Effector CD4-positive, alpha-beta T cell (primary cell): ENCODE results near the gene ANKS6.

Experiments used
- DNase-seq: peaks from one replicate; pipeline ENCODE4 v3.0.0-alpha.2; 2020

The ANKS6 gene

DNA sequence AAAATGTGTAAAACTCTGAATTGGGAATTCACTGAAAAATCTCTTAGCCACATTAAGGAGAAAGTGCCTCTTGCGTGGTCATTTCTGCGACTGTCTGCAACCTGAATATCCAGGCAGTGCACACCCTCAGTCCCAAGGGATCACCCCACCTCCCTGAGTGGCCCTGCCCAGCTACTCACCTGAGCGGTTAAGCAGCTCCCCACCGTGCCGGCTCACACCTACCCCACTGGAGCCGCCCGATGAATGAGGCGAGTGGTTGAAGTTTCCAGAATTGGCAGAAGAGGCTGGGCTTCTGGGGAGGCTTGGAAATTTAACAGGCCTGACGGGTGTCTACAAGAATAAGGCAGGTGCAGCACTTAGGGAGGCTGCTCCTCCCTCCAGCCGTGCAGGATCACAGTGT is 25.6 kb downstream of the ANKS6 start:
- DNase-seq = no peak

DNA sequence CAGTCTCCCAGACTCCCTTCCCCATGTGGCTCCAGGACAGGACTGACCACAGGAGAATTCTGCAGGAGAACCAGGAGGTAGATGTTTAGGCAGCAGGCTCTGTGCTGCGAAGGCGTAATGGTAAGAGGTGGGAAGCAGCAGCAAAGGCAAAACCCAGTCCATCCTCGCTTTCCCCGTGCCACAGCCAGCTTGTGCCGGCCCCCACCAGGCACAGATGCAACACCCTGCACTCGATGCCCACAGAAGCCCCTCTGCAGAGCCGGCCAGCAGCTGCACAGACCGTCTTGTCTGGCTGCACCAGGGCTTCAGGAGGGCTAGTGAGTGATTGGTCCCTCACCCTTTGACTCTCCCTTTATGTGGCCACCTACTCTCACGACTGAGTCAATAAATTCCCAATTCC is 28.0 kb downstream of the ANKS6 start:
- no peak for DNase-seq

DNA sequence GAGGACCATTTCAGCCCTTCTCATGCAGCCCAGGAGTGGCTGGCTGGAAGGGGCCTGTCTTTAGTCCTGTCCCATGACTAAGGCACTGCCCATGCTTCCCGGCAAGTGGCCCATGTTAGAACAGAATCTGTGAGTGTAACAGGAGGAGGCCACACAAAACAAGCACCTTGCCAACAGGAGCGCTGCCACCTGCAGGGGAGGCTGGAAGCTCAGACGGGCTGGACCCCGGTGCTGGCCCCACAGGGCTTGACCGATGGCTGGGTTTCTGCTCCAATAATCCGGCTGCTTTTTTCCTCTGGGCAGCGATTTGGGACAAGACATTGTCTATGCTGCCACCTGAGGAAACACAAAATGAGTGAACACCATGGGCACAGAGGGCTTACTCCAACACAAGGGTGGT is 28.4 kb downstream of the ANKS6 start:
- DNase-seq = no peak

DNA sequence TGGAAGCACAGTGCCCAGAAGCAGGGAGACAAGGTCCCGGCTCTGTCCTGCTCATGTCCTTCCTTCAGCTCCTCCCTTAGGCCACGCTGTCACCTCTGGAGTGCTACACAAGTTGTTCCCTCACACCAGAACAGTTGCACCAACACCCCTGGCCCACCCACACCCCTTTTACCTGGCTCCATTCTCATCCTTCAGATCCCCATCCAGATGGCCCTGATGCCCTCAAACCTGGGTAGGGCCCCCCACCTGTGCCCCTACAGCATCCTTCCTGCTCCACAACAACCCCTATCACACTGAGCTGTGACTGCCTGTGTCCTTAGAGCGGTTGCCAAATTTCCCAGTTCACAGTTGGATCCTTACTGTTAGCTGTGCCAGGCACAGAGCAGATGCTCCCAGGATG is 29.2 kb downstream of the ANKS6 start:
- no peak for DNase-seq

DNA sequence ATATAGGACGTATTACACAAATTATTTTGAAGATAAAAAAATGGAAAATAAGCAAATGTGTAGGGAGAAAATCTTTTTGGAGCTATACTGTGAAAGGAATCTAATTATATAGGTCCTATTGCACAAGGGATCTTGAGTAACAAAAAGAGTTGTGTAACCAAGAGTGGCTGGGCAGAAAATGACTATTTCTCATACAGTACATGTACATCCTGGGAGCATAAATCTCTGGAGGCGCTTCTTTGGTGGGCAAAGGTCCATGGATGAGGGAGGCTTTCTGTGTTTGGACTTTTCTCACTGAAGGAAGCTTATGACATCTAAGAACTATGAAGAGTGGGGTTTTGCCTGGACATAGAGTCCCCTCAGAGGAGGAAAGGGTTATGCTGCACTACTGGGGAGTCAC is 29.8 kb downstream of the ANKS6 start:
- no peak for DNase-seq

DNA sequence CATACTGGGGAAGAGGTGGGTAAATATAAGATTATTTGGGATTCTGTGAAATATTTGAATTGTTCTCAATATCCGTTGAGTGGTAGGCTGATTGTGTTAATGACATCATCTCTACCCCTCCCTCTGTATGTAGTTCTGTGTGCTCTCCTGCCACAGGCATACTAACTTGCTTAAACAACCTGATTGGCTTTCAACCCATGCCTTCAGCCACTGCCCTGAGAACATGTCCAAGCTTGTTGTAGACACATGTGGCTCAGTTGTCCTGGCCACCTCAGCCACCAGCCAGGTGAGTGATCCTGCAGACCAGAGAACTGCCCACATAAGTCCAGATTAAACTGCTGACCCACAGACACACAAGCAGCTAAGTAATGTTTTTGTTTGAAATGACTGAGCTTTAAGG is 31.1 kb downstream of the ANKS6 start:
- DNase-seq = no peak

DNA sequence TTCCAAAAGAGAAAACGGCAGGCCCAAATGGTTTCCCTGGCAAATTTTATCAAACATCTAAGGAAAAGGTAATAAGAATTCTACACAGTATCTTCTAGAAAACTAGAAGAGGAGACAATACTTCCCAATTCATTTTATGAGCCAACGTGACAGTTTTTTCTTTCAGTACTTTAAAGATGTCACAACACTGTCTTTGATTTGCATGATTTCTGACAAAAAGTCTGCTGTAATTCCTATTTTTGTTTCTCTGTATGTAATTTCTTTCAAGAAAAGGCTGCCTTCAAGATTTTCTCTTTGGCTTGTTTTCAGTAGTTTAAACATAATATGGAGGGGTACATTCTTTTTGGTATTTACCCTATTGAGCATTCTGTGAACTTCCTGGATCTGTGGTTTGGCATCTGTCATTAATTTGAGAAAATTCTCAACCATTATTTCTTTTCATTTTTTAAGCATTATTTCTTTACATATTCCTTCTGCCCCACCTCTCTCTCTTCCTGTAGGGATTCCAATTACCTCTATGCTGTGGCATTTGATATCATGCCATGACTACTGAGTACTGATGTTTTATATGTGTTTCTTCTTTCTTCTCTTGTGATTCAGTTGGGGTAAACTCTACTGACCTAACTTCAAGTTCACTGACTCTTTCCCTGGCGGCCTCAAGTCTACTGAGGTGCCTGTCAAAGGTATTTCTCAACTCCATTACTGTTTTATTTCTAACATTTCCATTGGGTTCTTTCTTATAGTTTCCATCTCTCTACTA is 32.2 kb downstream of the ANKS6 start:
- no peak for DNase-seq

DNA sequence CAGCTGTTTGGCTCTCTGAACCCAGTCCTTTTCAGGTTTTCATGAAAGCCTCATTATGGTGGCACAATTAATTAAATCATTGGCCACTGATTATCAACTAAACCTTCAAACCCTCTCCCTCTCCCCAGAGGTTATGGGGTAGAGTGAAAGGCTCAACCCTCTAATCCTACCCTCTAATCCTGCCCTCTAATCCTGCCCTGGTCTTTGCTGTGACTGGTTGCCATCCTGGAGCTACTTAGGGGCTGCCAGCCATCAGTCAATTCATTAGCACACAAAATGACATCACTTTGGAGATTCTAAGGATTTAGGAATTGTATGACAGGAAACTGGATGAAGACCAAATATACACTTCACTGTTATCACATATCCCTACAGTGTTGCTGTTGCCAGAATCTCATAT is 36.1 kb downstream of the ANKS6 start:
- no peak for DNase-seq

DNA sequence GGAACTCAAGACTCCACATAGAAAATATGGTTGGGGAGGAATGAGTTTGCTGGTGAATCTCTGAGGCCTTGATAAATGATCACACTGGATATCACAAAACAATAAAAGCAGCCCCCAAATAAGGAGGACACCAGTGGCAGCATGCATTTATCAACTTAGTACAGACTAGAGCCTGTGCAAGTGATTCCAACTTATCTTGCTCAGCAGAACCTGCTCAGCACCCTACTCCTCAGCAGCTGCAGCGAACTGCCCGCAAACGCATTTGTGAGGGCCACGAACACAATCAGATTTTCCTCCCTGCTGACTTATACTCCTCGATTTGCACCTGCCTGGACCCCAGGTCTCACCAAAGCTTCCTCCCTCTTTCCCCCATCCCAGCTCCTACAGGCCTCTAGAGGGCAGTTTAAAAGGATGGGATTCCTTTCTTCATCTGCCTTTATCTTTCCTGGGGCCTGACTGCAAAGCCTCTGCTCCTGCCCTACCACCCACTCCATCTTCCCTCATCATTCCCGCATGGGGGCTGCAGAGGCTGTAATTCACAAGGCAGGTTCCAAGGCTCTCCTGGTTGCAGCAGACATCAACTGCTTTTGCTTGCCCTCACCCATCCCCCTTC is 41.2 kb downstream of the ANKS6 start:
- no peak for DNase-seq

DNA sequence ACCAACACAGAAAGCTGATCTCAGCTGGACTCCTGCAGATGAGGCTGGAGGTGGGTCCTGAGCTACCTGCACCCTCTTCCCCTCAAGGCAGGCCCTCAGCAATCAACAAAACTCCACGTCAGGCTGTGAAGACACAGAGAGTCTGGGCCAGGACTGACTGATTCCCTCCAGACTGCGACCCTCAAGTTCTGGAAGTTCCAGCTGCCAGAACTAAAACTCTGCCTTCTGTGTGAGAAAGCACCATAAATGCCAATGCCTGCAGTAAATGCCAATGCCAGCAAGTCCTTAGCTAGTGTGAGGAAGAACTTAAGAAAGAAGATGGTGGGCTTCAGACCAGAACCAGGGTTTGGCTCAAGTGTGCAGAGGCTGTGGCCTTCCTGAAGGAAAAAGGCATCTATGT is 45.1 kb downstream of the ANKS6 start:
- DNase-seq = no peak

DNA sequence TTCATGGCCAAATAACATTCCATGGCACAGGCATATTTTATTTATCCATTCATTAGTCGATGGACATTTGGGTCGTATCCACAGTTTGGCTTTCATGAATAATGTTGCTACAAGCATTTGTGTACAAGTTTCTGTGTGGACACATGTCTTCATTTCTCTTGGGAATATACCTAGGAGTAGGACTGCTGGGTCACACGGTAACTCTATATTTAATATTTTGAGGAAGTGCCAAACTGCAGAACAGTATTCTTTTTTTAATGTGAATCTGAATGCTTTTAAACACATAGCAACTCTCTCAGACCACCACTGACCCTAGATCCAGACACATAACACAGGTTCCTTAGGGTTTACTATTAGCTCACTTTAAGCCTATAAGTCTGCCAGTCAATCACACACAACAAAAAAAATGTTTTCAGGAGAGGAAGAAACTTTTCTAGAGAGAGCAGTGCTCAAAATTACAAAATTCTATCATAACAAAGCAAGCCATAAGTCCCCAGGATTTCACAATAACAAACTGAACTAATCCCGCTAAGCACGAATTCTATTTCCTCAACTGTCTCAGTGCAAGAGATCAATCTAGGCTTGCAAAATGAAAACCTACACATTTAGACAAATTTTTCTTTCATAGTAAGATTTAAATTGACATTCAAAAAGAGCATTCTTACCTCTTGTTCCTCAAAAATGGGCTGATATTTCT is 45.8 kb downstream of the ANKS6 start:
- DNase-seq = no peak

DNA sequence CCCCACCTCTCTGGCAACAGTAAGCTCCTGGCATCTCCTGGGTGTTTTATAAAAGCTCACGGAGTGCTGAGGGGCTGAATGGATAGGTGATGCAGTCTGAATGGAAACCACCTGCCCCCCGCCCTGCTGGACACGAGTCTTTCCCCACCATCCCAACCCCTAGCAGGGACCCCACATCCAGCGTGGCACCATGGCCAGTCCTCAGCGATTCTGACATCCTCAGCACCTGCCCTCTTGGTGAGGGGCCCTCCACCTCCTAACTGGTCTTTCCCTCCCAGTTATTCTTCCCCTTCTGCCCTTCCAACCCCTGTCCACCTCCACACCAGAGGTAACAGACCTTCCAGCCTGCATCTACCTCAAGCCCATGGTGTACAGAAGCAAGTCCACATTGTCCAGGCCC is 48.9 kb downstream of the ANKS6 start:
- no peak for DNase-seq

DNA sequence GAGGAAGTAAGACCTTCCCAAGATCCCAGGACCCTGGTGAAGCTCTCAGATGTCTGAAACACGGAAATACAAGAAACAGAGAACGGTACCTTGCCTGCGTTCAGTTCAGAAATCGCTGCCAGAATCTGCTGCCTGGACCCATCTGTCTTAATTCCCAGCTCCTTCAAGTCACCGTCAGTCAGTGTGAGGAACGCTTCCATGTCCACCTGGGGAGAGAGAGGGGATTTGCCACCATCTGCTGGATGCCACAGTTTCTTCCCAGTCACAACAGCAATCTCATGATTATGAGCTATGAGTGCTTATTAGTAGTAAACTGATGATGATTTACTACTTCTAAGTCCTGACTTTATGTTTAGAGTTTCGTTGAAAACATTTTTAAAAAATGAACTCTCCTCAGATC is 50.9 kb downstream of the ANKS6 start:
- DNase-seq = no peak

DNA sequence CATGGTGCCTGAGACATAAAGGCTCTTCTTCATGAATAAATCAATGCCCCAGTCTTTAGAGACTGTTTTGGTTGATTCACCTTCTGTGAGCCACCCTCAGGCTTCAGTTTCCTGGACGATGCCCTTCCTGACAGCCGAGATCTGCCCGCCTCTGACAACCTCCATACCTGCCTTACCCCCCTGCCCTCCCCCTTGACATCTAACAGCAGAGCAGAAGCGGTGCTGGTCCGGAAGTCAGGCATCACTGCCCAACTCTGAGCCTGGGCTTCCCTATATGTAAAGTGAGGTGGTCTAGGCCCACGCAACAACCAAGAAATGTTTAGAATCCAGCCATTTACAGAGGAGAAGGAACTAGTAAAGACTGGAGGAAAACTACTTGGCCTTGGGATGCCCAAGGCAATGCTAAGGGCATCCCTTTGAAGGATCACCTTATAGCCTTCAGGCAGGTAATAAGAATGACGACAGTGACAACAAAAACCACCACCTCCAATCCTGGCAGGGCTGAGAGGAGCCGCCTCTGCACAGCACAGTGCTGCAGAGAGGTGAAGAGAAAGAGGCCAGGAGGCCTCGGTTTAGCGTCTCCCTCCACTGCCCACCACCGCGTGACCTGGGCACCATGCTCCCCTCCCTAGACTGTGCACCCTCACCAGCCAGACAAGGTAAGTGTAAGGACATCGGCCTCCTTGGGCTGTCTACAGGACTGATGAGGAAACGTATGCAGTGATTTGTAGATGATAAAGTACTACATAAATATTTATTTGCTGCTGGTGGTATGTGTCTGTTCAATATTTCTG is 52.3 kb downstream of the ANKS6 start:
- no peak for DNase-seq

DNA sequence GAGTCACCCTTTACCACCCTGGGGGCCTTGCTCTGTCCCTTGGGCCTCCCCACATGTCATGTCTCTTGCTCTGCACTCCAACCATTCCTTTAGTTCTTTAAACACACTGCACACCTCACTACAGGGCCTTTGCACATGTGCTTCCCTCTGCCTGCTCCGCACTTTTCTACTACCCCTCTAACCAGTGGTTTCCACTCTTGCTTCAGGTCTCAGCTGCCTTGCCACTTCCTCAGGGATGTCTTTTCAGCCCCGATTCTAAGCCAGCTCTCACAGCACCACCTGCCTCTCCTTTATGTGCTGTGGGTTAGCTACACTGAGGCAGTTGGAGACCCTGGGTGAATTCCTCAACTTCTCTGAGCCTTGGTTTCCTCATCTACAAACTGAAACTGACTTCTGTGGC is 53.0 kb downstream of the ANKS6 start:
- DNase-seq = no peak

DNA sequence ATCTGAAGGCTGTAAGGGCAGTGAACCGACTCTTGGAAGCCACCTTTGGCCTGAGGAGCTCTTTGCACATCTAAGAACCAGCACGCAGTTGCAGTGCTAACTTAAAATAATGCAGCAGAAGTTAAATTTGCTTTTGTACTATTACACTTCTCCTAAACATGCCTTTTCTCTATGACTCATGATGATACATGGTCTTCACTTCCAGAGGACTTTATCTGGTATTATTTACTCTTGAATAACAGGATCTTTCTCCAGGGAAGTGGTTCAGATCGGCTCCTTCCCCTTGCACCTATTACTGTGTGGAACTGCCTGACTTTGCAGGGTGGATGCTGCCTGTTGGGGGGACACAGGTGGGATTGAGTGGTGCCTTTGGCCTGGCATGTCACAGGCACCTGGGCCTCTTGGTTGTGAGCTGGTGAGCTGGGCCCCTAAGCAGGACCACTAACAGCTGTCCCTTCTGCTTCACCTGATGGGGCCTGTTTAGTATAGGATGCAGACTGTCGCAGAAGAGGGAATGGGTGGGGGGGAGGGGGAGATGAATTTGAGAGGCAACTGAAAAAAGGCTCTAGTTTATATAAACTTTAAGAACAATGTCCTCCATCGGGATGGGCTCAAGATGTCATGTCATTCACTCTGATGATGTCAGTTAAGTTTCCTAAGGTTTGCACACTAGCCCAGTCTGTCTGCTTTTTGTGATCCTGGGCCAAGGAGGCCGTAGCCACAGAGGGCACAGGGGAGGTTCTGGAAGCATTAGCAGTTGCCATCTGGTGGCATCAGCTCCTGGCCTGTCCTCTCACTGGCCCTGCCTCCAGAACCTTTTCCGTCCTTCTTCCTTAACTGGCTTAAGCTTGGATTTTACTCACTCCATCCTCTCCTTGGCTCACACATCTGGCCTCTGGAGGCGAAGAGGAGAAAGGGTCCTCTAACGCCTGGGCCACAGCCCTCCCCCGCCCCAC is 53.8 kb downstream of the ANKS6 start:
- DNase-seq = no peak

DNA sequence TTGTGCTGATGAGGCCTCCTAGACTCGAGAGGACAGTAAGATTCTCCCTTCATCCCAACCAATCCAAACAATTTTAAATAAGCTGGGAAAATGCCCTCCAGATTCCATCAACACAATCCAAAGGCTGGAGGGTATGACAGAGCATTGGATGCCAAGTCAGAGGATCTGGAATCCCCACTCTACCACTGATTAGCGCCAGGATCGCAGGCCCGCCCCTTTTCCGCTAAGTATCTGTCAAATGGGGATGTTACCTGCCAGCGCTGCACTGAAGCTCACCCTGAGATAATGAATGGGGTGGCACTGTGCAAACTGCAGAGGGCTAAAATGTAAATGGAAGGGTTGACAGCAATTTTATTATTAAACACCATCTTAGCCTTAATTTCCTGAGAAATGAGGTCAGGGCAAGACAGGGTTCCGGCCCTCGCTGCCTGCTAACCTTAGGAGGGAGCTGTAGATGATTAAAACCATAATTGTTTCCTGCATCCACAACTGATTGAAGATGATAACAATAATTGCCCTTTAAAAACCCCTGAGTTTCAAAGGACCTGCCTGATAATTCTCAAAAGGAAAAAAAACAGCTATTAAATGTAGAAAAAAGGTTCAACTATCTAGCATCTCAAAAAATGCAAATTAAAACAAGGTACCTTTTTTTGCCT is 56.0 kb downstream of the ANKS6 start:
- no peak for DNase-seq

DNA sequence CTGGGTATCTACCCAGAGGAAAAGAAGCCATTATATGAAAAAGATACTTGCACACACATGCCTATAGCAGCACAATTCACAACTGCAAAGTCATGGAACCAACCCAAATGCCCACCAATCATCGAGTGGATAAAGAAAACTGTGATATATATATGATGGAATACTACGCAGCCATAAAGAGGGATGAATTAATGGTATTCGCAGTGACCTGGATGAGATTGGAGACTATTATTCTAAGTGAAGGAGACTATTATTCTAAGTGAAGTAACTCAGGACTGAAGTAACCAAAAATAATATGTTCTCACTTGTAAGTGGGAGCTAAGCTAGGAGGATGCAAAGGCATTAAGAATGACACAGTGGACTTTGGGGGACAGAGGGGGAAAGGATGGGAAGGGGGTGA is 57.6 kb downstream of the ANKS6 start:
- DNase-seq = no peak

DNA sequence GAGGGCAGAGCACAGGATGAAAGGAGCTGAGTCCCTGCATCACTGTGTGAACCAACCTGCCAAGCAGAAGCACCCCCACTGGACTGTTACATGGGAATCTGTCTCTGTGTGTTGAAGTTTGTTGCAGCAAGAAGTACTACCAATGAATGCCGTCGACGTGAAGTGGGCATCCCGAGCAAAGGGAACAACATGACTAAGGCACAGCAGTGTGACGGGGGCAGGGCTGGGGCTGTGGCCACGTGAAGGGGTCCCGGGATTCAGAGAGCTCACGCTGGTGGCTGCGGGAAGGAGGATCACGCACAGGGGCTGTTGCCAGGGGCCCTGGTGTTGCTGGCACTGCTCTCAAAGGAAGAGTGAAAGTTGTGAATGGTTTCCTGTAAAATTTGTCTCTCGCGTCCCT is 60.1 kb downstream of the ANKS6 start:
- no peak for DNase-seq

DNA sequence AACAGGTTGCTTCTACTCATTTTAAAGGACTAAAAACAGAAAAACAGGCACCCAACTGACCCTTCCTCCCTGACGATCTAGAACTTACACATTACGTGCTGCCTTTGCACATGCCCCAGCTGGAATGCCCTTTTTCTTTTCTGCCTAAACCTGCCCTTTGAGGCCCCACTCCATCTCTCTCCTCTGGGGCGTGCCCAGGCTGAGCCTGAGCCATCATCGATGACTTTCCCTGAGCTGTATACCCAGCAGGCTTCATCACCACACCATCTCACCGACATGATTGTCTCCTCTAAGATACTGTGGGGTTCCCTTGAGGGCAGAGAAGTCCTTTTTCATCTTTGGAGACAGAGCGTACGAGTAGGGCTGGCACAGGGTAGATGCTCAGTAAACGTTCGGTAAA is 63.6 kb downstream of the ANKS6 start:
- DNase-seq = no peak

DNA sequence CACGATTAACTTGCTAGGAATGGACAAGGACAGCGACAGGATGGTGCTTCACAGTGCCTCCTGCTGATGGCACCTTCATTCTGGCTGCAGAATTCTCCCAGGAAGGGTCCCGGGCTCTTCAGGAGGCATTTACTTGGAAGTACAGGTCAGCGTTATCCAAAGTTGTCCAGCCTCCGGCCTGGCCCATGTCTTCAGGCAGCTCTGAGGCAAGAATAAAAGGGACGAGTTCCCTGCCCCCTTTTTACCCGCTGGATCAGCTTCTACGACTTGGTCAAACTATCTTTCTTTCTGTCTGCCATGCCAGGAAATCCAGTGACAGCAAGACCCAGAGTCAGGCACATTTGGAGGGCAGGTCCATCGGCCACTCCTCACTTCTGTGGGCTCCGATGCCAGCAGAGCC is 64.3 kb downstream of the ANKS6 start:
- no peak for DNase-seq

DNA sequence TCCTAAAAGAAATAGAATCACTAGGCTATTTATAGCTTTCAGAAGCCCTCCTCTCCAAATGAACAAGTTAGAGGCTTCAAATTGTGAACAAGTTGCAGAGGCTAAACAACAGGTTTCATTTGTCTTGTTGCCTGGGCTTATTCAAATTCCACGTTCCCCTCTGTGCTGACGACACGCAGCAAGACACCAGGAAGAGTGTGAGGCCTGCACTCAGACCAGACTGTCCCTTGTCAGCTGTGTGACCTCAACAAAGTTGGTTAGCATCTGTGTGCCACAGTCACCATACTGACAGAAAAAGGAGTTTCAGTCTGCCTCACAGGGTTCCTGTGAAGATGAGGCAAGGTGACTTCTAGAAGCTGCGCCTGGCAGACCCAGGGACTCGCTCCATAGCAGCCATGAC is 65.5 kb downstream of the ANKS6 start:
- DNase-seq = no peak
